ENCODE results near the gene C9orf152.

C9orf152 gene

GRCh38 chr9:110168486-110168885 lies 39.5 kb downstream of the C9orf152 start:
- H3K27me3 ChIP-seq (ENCODE audit: insufficient read depth, poor library complexity, severe bottlenecking) = no peaks in the 10 kb centered on the region
- H3K27ac ChIP-seq (ENCODE audit: poor library complexity, severe bottlenecking) = no peak overlapping the region
- H3K4me3 ChIP-seq (ENCODE audit: severe bottlenecking) = no peak overlapping the region
- peaks cover 45% of the 10 kb centered on the region for H3K36me3 ChIP-seq (ENCODE audit: low read depth)
- no peaks in the 10 kb centered on the region for H3K9me3 ChIP-seq (ENCODE audit: severe bottlenecking)
- no peak for TF ChIP-seq CTCF (IDR thresholded peaks at IDR 0.05; ENCODE audit: poor library complexity, severe bottlenecking)
- DNase-seq (ENCODE audit: low spot score) (no peak), ATAC-seq (ENCODE audit: low read depth) (no peak)
- H3K4me1 ChIP-seq (ENCODE audit: insufficient read depth, poor library complexity, severe bottlenecking) = no peaks in the 10 kb centered on the region

GRCh38 chr9:110161940-110162339 lies 46.0 kb downstream of the C9orf152 start:
- no peaks in the 10 kb centered on the region for H3K27me3 ChIP-seq (ENCODE audit: insufficient read depth, poor library complexity, severe bottlenecking)
- H3K27ac ChIP-seq (ENCODE audit: poor library complexity, severe bottlenecking) = no peak overlapping the region
- peaks cover 22% of the 10 kb centered on the region for H3K36me3 ChIP-seq (ENCODE audit: low read depth)
- DNase-seq (ENCODE audit: low spot score) (no peak), ATAC-seq (ENCODE audit: low read depth) (no peak)
- H3K4me1 ChIP-seq (ENCODE audit: insufficient read depth, poor library complexity, severe bottlenecking) = no peaks in the 10 kb centered on the region
- TF ChIP-seq CTCF (IDR thresholded peaks at IDR 0.05; ENCODE audit: poor library complexity, severe bottlenecking) = no peak
- no peaks in the 10 kb centered on the region for H3K9me3 ChIP-seq (ENCODE audit: severe bottlenecking)
- H3K4me3 ChIP-seq (ENCODE audit: severe bottlenecking) = no peak overlapping the region

GRCh38 chr9:110160685-110161084 lies 47.3 kb downstream of the C9orf152 start:
- Histone ChIP-seq H3K27me3 (ENCODE audit: insufficient read depth, poor library complexity, severe bottlenecking) (no peaks in the 10 kb centered on the region), H3K9me3 (ENCODE audit: severe bottlenecking) (no peaks in the 10 kb centered on the region), H3K36me3 (ENCODE audit: low read depth) (peaks cover 32% of the 10 kb centered on the region), H3K27ac (ENCODE audit: poor library complexity, severe bottlenecking) (no peak overlapping the region), H3K4me1 (ENCODE audit: insufficient read depth, poor library complexity, severe bottlenecking) (no peaks in the 10 kb centered on the region), H3K4me3 (ENCODE audit: severe bottlenecking) (no peak overlapping the region)
- no peak for DNase-seq (ENCODE audit: low spot score)
- TF ChIP-seq CTCF (IDR thresholded peaks at IDR 0.05; ENCODE audit: poor library complexity, severe bottlenecking) = no peak
- no peak for ATAC-seq (ENCODE audit: low read depth)

GRCh38 chr9:110160123-110160522 lies 47.8 kb downstream of the C9orf152 start:
- H3K27ac ChIP-seq (ENCODE audit: poor library complexity, severe bottlenecking) = no peak overlapping the region
- no peak overlapping the region for H3K4me3 ChIP-seq (ENCODE audit: severe bottlenecking)
- H3K27me3 ChIP-seq (ENCODE audit: insufficient read depth, poor library complexity, severe bottlenecking) = no peaks in the 10 kb centered on the region
- no peaks in the 10 kb centered on the region for H3K9me3 ChIP-seq (ENCODE audit: severe bottlenecking)
- H3K36me3 ChIP-seq (ENCODE audit: low read depth) = peaks cover 34% of the 10 kb centered on the region
- no peak for DNase-seq (ENCODE audit: low spot score)
- ATAC-seq (ENCODE audit: low read depth) = no peak
- H3K4me1 ChIP-seq (ENCODE audit: insufficient read depth, poor library complexity, severe bottlenecking) = no peaks in the 10 kb centered on the region
- TF ChIP-seq CTCF (IDR thresholded peaks at IDR 0.05; ENCODE audit: poor library complexity, severe bottlenecking) = no peak

- Histone ChIP-seq H3K27me3 (ENCODE audit: insufficient read depth, poor library complexity, severe bottlenecking) (no peaks in the 10 kb centered on the region), H3K36me3 (ENCODE audit: low read depth) (peaks cover 42% of the 10 kb centered on the region), H3K4me1 (ENCODE audit: insufficient read depth, poor library complexity, severe bottlenecking) (peaks cover 2% of the 10 kb centered on the region), H3K9me3 (ENCODE audit: severe bottlenecking) (no peaks in the 10 kb centered on the region), H3K27ac (ENCODE audit: poor library complexity, severe bottlenecking) (no peak overlapping the region), H3K4me3 (ENCODE audit: severe bottlenecking) (no peak overlapping the region)
- no peak for ATAC-seq (ENCODE audit: low read depth)
- TF ChIP-seq CTCF (IDR thresholded peaks at IDR 0.05; ENCODE audit: poor library complexity, severe bottlenecking) = no peak
- DNase-seq (ENCODE audit: low spot score) = no peak
These were observed 49.9 kb downstream of the C9orf152 start for GRCh38 chr9:110157823-110158664.

All from RWPE2 (cell line).